SK-N-SH (cell line): ENCODE results near the gene CALHM1. TPM values are rescaled to one million over a fixed set of nuclear protein-coding genes. Genes with fewer than 3 reads are reported as not detected.
A peak's percentile ranks its signal among the peaks of the same experiment; 100 is the strongest.

Experiments
- CTCF ChIA-PET: fragments of 300-600, 350-600 bp; formaldehyde crosslinking; extraction: SDS; loops from one replicate; lab custom pipeline; 2021; lab: Yijun Ruan, JAX
- POLR2A ChIA-PET: fragments of 350-600 bp; sonication (Branson Sonifier 250); formaldehyde crosslinking; extraction: SDS; loops from one replicate; lab custom pipeline; 2020; ENCODE audit warnings: antibody characterized with exemption, inconsistent platforms; lab: Yijun Ruan, JAX
- DNase-seq: peaks from one replicate; pipeline ENCODE4 v3.0.0; 2012
- H2AFZ ChIP-seq: fragments of 200-600 bp; sonication (generic); 2 replicates; pipeline ENCODE4 v1.8.1; 2016; ENCODE audit warnings: antibody characterized with exemption, mild to moderate bottlenecking, low read depth
- H3F3A ChIP-seq: fragments of 200-600 bp; sonication (generic); replicated peaks from 2 replicates; pipeline ENCODE3; 2016; ENCODE audit warnings: antibody characterized with exemption, mild to moderate bottlenecking; ENCODE audit not compliant: insufficient read depth
- H3K27ac ChIP-seq, 2 experiments: fragments of 200-500 bp in 1 of 2; fragments of 200-600 bp in 1 of 2; sonication (Bioruptor generic) in 1 of 2; sonication (generic), shearing (Covaris generic) in 1 of 2; 2 replicates each; pipeline versions ENCODE4 v1.5.1 to v1.6.1; 2014 to 2016; ENCODE audit warnings: low read depth in 2 of 2, inconsistent platforms in 1 of 2, low read length in 1 of 2, mild to moderate bottlenecking in 1 of 2, mixed read lengths in 1 of 2
- H3K27me3 ChIP-seq: fragments of 200-600 bp; sonication (generic), shearing (Covaris generic); 2 replicates; pipeline ENCODE4 v1.6.1; 2016; ENCODE audit warnings: mixed run types; ENCODE audit not compliant: insufficient read depth
- H3K36me3 ChIP-seq, 2 experiments: fragments of 200-500 bp in 1 of 2; fragments of 200-600 bp in 1 of 2; sonication (Bioruptor generic) in 1 of 2; sonication (generic) in 1 of 2; replicated peaks in 1 of 2; 2 replicates each; pipeline versions ENCODE3 to v1.5.1; 2014 to 2016; ENCODE audit warnings: low read length in 1 of 2, mild to moderate bottlenecking in 1 of 2; ENCODE audit not compliant: insufficient read depth in 2 of 2, control insufficient read depth in 1 of 2
- H3K4me1 ChIP-seq, 2 experiments: fragments of 200-500 bp in 1 of 2; fragments of 200-600 bp in 1 of 2; sonication (Bioruptor generic) in 1 of 2; sonication (generic), shearing (Covaris generic) in 1 of 2; 2 replicates each; pipeline versions ENCODE4 v1.5.1 to v1.6.1; 2014 to 2016; ENCODE audit warnings: low read depth in 1 of 2, low read length in 1 of 2, mixed run types in 1 of 2; ENCODE audit not compliant: insufficient read depth in 2 of 2, control insufficient read depth in 1 of 2
- H3K4me2 ChIP-seq: fragments of 200-600 bp; sonication (generic), shearing (Covaris generic); 2 replicates; pipeline ENCODE4 v1.6.1; 2017; ENCODE audit warnings: mixed run types
- H3K4me3 ChIP-seq, 2 experiments: fragments of 200-500 bp in 1 of 2; fragments of 200-600 bp in 1 of 2; sonication (Bioruptor generic) in 1 of 2; sonication (generic), shearing (Covaris generic) in 1 of 2; 2 replicates each; pipeline versions ENCODE4 v1.5.1 to v1.8.1; 2014 to 2016; ENCODE audit warnings: low read depth in 2 of 2, inconsistent platforms in 1 of 2, low read length in 1 of 2, mild to moderate bottlenecking in 1 of 2, mixed read lengths in 1 of 2, moderate library complexity in 1 of 2
- H3K79me2 ChIP-seq: fragments of 200-600 bp; sonication (generic); 2 replicates; pipeline ENCODE4 v1.8.1; 2017; ENCODE audit warnings: mild to moderate bottlenecking; ENCODE audit not compliant: insufficient read depth
- H3K9ac ChIP-seq: fragments of 200-600 bp; sonication (generic); 2 replicates; pipeline ENCODE4 v1.6.1; 2017; ENCODE audit warnings: mixed run types
- H3K9me2 ChIP-seq: fragments of 200-600 bp; sonication (generic); 2 replicates; pipeline ENCODE4 v1.6.1; 2017; ENCODE audit warnings: mixed run types
- H3K9me3 ChIP-seq: fragments of 200-600 bp; sonication (generic); 2 replicates; pipeline ENCODE4 v1.6.1; 2017; ENCODE audit warnings: mixed run types, mild to moderate bottlenecking, moderate library complexity
- H4K20me1 ChIP-seq: fragments of 200-600 bp; sonication (generic); 2 replicates; pipeline ENCODE4 v1.6.1; 2017; ENCODE audit warnings: mild to moderate bottlenecking, mixed run types; ENCODE audit not compliant: insufficient read depth
- ELF1 ChIP-seq: IDR thresholded peaks from 2 replicates; pipeline ENCODE4 v1.4.0; 2012
- EZH2phosphoT487 ChIP-seq: fragments of 200-600 bp; sonication (generic); IDR thresholded peaks from 2 replicates; pipeline ENCODE4 v1.6.1; 2017; ENCODE audit warnings: low read depth, mixed run types, mild to moderate bottlenecking, antibody characterized with exemption, moderate library complexity, borderline replicate concordance
- FOXJ3 ChIP-seq: sonication (generic); formaldehyde crosslinking; IDR thresholded peaks from 2 replicates; pipeline ENCODE4 v1.5.1; 2020; ENCODE audit warnings: mild to moderate bottlenecking, missing genetic modification reagents
- GATA2 ChIP-seq: sonication (generic); formaldehyde crosslinking; IDR thresholded peaks from 2 replicates; pipeline ENCODE4 v1.5.0; 2020; ENCODE audit warnings: mild to moderate bottlenecking, missing genetic modification reagents
- JUND ChIP-seq: IDR thresholded peaks from 2 replicates; pipeline ENCODE4 v1.4.0; 2012
- MAX ChIP-seq: IDR thresholded peaks from 2 replicates; pipeline ENCODE4 v1.4.0; 2012; ENCODE audit warnings: low read depth
- MEF2A ChIP-seq: IDR thresholded peaks from 2 replicates; pipeline ENCODE4 v1.4.0; 2012; ENCODE audit warnings: low read depth, borderline replicate concordance
- MXI1 ChIP-seq: IDR thresholded peaks from 2 replicates; pipeline ENCODE4 v1.6.1; 2012; ENCODE audit warnings: mild to moderate bottlenecking, low read depth, low read length, improper control_type of control experiment
- NFIC ChIP-seq: IDR thresholded peaks from 2 replicates; pipeline ENCODE4 v1.4.0; 2012; ENCODE audit warnings: borderline replicate concordance
- NRF1 ChIP-seq: IDR thresholded peaks from 2 replicates; pipeline ENCODE4 v1.6.1; 2012; ENCODE audit warnings: low read depth, mild to moderate bottlenecking, low read length
- PBX3 ChIP-seq: IDR thresholded peaks from 2 replicates; pipeline ENCODE4; 2012
- POLR2AphosphoS5 ChIP-seq: IDR thresholded peaks from 2 replicates; pipeline ENCODE4 v1.6.1; 2012; ENCODE audit warnings: low read depth, low read length
- RAD21 ChIP-seq: IDR thresholded peaks from 2 replicates; pipeline ENCODE4 v1.6.1; 2012; ENCODE audit warnings: mild to moderate bottlenecking, low read length
- RCOR1 ChIP-seq: fragments of 150-350 bp; IDR thresholded peaks from 2 replicates; pipeline ENCODE4 v1.6.1; 2017; ENCODE audit warnings: antibody characterized with exemption, low read length
- RFX5 ChIP-seq: IDR thresholded peaks from 2 replicates; pipeline ENCODE4 v1.6.1; 2012; ENCODE audit warnings: mild to moderate bottlenecking, improper control_type of control experiment, low read length
- SIN3A ChIP-seq: IDR thresholded peaks from 2 replicates; pipeline ENCODE4 v1.6.1; 2012; ENCODE audit warnings: low read depth, mild to moderate bottlenecking, low read length, moderate library complexity, borderline replicate concordance
- YY1 ChIP-seq: IDR thresholded peaks from 2 replicates; pipeline ENCODE4 v1.4.0; 2012; ENCODE audit warnings: low read depth, mild to moderate bottlenecking
- ZBTB33 ChIP-seq: IDR thresholded peaks from 2 replicates; pipeline ENCODE4 v1.4.0; 2012; ENCODE audit warnings: low read depth, borderline replicate concordance
- WGBS: methylation state at CpG from one replicate; pipeline ENCODE4 v1.1.6; 2017; ENCODE audit warnings: low lambda C conversion rate; 5-methylcytosine and 5-hydroxymethylcytosine counted together
- polyA plus RNA-seq, 3 experiments: library from polyadenylated mRNA; depleted of rRNA; stranded (reverse); fragments of >200 nt; gene quantifications; 2 replicates each; pipeline ENCODE4 v1.2.3, GENCODE V29; 2012
- TF ChIP-seq, protein P1 (sequence below): fragments of 200-600 bp; sonication (generic); IDR thresholded peaks from 2 replicates; pipeline ENCODE4 v1.6.1; 2017; ENCODE audit warnings: antibody characterized with exemption, mild to moderate bottlenecking, moderate library complexity
- TF ChIP-seq, protein P2 (sequence below): IDR thresholded peaks from 2 replicates; pipeline ENCODE4 v1.6.1; 2012; ENCODE audit warnings: mild to moderate bottlenecking, low read depth, low read length, moderate library complexity

Gene CALHM1
- polyA plus RNA-seq, 1 of the 3 experiments (the other 2 are of a cell fraction) = not detected

- Histone ChIP-seq H3K4me1 (no peaks in the 10 kb centered on the region), H2AFZ (no peak overlapping the region), H3K27ac (peak overlapping the region in 1 of 2 experiments; percentile 47; a peak in 1 of 4 replicates), H3K27me3 (no peaks in the 10 kb centered on the region), H3K9ac (no peak overlapping the region), H3K36me3 (peaks cover 53 to 89% of the 10 kb centered on the region in 2 experiments), H4K20me1 (no peaks in the 10 kb centered on the region), H3K4me2 (no peak overlapping the region), H3K4me3 (no peak overlapping the region), H3K9me3 (no peaks in the 10 kb centered on the region), H3K79me2 (no peaks in the 10 kb centered on the region), H3F3A (peaks cover 5% of the 10 kb centered on the region), H3K9me2 (no peaks in the 10 kb centered on the region)
- WGBS = 93% methylated on average over 8 of the region's 8 CpGs
- no peak for DNase-seq
- ChIA-PET CTCF (interaction anchor here (0.7 to 1.4 kb wide), 3 partner anchors 10 to 27 kb away, joined by 3 to 5 read pairs (median 5); partner anchors contain the start of gene CALHM2), POLR2A (no interaction called here)
- TF ChIP-seq NFIC (no peak), RAD21 (no peak), EZH2phosphoT487 (no peak), NRF1 (no peak), POLR2AphosphoS5 (no peak), ZBTB33 (no peak), YY1 (no peak), MAX (no peak), MEF2A (no peak), ELF1 (no peak), PBX3 (no peak), RFX5 (no peak), MXI1 (no peak), GATA2 (no peak), SIN3A (no peak), JUND (no peak), FOXJ3 (no peak), RCOR1 (no peak)
- TF ChIP-seq, protein P1, sequence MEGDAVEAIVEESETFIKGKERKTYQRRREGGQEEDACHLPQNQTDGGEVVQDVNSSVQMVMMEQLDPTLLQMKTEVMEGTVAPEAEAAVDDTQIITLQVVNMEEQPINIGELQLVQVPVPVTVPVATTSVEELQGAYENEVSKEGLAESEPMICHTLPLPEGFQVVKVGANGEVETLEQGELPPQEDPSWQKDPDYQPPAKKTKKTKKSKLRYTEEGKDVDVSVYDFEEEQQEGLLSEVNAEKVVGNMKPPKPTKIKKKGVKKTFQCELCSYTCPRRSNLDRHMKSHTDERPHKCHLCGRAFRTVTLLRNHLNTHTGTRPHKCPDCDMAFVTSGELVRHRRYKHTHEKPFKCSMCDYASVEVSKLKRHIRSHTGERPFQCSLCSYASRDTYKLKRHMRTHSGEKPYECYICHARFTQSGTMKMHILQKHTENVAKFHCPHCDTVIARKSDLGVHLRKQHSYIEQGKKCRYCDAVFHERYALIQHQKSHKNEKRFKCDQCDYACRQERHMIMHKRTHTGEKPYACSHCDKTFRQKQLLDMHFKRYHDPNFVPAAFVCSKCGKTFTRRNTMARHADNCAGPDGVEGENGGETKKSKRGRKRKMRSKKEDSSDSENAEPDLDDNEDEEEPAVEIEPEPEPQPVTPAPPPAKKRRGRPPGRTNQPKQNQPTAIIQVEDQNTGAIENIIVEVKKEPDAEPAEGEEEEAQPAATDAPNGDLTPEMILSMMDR = no peak
- TF ChIP-seq, protein P2, sequence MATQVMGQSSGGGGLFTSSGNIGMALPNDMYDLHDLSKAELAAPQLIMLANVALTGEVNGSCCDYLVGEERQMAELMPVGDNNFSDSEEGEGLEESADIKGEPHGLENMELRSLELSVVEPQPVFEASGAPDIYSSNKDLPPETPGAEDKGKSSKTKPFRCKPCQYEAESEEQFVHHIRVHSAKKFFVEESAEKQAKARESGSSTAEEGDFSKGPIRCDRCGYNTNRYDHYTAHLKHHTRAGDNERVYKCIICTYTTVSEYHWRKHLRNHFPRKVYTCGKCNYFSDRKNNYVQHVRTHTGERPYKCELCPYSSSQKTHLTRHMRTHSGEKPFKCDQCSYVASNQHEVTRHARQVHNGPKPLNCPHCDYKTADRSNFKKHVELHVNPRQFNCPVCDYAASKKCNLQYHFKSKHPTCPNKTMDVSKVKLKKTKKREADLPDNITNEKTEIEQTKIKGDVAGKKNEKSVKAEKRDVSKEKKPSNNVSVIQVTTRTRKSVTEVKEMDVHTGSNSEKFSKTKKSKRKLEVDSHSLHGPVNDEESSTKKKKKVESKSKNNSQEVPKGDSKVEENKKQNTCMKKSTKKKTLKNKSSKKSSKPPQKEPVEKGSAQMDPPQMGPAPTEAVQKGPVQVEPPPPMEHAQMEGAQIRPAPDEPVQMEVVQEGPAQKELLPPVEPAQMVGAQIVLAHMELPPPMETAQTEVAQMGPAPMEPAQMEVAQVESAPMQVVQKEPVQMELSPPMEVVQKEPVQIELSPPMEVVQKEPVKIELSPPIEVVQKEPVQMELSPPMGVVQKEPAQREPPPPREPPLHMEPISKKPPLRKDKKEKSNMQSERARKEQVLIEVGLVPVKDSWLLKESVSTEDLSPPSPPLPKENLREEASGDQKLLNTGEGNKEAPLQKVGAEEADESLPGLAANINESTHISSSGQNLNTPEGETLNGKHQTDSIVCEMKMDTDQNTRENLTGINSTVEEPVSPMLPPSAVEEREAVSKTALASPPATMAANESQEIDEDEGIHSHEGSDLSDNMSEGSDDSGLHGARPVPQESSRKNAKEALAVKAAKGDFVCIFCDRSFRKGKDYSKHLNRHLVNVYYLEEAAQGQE = no peak
Observed at GRCh38 chr10:103441206-103441605, 17.5 kb downstream of the CALHM1 start.
